Kidney (tissue), 14 donors: ENCODE data around the gene CHD5. TPM values are rescaled to one million over a fixed set of nuclear protein-coding genes. Genes with fewer than 3 reads are reported as not detected.

ENCODE experiments used
- DNase-seq, 5 donors: peaks; one replicate each; pipeline ENCODE4 v3.0.0-alpha.2; 2013 to 2020
- FAIRE-seq: peaks from 2 replicates; lab custom pipeline; 2012; peaks lifted over from hg19 to GRCh38; lab: Jason Lieb, UNC
- H3K27ac ChIP-seq, 2 donors: one replicate each; pipeline ENCODE4 v1.7.0; 2013; ENCODE audit warnings: low read depth in 2 of 2, low read length in 2 of 2, inconsistent platforms in 1 of 2
- H3K27me3 ChIP-seq: one replicate; pipeline ENCODE4 v1.7.1; 2013; ENCODE audit warnings: low read length, inconsistent platforms; ENCODE audit not compliant: control insufficient read depth, insufficient read depth
- H3K36me3 ChIP-seq, 3 donors: one replicate each; pipeline versions ENCODE4 v1.7.0 to v1.7.1; 2013; ENCODE audit warnings: low read length in 3 of 3, control low read depth in 1 of 3, inconsistent platforms in 1 of 3; ENCODE audit not compliant: insufficient read depth in 3 of 3, control insufficient read depth in 2 of 3
- H3K4me1 ChIP-seq, 3 donors: one replicate each; pipeline versions ENCODE4 v1.7.0 to v1.7.1; 2013; ENCODE audit warnings: low read length in 3 of 3, inconsistent platforms in 1 of 3, low read depth in 1 of 3; ENCODE audit not compliant: control insufficient read depth in 2 of 3, insufficient read depth in 2 of 3
- H3K4me3 ChIP-seq, 3 donors: one replicate each; pipeline versions ENCODE4 v1.7.0 to v1.8.1; 2013; ENCODE audit warnings: low read length in 3 of 3, control low read depth in 1 of 3, inconsistent platforms in 1 of 3
- H3K9ac ChIP-seq, 3 donors: one replicate each; pipeline versions ENCODE4 v1.7.0 to v1.7.1; 2013; ENCODE audit warnings: low read length in 3 of 3, control low read depth in 1 of 3, inconsistent platforms in 1 of 3
- H3K9me3 ChIP-seq, 3 donors: one replicate each; pipeline versions ENCODE4 v1.7.0 to v1.7.1; 2013; ENCODE audit warnings: low read length in 3 of 3, control low read depth in 1 of 3, inconsistent platforms in 1 of 3; ENCODE audit not compliant: control insufficient read depth in 2 of 3, insufficient read depth in 1 of 3
- intact Hi-C: fragments of 100-400 bp; cut with DNase I; formaldehyde crosslinking; loops from one replicate; pipeline ENCODE4 v1.11.1; 2022
- polyA plus RNA-seq: library from polyadenylated mRNA; stranded (reverse); fragments of 350-450 nt; fragmentation: Illumina TruSeq; extraction: RNeasy Lipid Tissue Mini Kit (QIAGEN cat#74804); gene quantifications from one replicate; pipeline ENCODE4 v1.2.3, GENCODE V29; 2014; ENCODE audit warnings: low read depth, low replicate concordance; ENCODE audit not compliant: insufficient read depth
- total RNA-seq: library from RNA; stranded (reverse); fragmentation: NEBNext Ultra II Directional; extraction: Animal tissue kit (Norgen Biotek cat#: 25700); gene quantifications from one replicate; pipeline ENCODE4 v1.2.1, GENCODE V29; 2021
- TF ChIP-seq, protein P1 (sequence below): IDR thresholded peaks from 3 replicates; pipeline ENCODE4 v1.5.1; 2012; ENCODE audit warnings: mild to moderate bottlenecking, moderate library complexity, borderline replicate concordance; ENCODE audit not compliant: insufficient read depth; ENCODE audit errors: extremely low read depth
- donor health status: control.
- donor health status: control.
- donor health status: control.
- donor health status: control.
- donor health status: control.
- donor health status: DM: yes; HTN: yes; CAD: no.
- donor health status: Normal renal cell carcinoma (clear cell type).

CHD5 gene
- total and polyA plus RNA-seq, 2 donors from 2014 or later = 0.54 to 0.85 TPM

GRCh38 chr1:6172549-6172948 lies 7.6 kb downstream of the CHD5 start:
- DNase-seq = peak in 1 of 5 donors; percentile 54
- intact Hi-C loops = no loop called here
- Histone ChIP-seq H3K4me1 (no peaks in the 10 kb centered on the region), H3K36me3 (no peaks in the 10 kb centered on the region), H3K4me3 (no peak overlapping the region), H3K9me3 (peaks cover 0 to 2% (median 0%) of the 10 kb centered on the region in 3 donors), H3K27ac (no peak overlapping the region), H3K9ac (no peak overlapping the region), H3K27me3 (peaks cover 17% of the 10 kb centered on the region)
- TF ChIP-seq, protein P1, sequence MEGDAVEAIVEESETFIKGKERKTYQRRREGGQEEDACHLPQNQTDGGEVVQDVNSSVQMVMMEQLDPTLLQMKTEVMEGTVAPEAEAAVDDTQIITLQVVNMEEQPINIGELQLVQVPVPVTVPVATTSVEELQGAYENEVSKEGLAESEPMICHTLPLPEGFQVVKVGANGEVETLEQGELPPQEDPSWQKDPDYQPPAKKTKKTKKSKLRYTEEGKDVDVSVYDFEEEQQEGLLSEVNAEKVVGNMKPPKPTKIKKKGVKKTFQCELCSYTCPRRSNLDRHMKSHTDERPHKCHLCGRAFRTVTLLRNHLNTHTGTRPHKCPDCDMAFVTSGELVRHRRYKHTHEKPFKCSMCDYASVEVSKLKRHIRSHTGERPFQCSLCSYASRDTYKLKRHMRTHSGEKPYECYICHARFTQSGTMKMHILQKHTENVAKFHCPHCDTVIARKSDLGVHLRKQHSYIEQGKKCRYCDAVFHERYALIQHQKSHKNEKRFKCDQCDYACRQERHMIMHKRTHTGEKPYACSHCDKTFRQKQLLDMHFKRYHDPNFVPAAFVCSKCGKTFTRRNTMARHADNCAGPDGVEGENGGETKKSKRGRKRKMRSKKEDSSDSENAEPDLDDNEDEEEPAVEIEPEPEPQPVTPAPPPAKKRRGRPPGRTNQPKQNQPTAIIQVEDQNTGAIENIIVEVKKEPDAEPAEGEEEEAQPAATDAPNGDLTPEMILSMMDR = no peak
- FAIRE-seq = no peak

- Histone ChIP-seq H3K9me3 (peaks cover 0 to 2% (median 0%) of the 10 kb centered on the region in 3 donors), H3K9ac (no peak overlapping the region), H3K27me3 (peaks cover 12% of the 10 kb centered on the region), H3K4me3 (no peak overlapping the region), H3K27ac (no peak overlapping the region), H3K36me3 (no peaks in the 10 kb centered on the region), H3K4me1 (no peaks in the 10 kb centered on the region)
- FAIRE-seq (no peak), DNase-seq (peak in 3 of 5 donors; percentile 32 to 57 (median 50))
- TF ChIP-seq, protein P1 = no peak
- intact Hi-C loops = no loop called here
These were observed 8.5 kb downstream of the CHD5 start for GRCh38 chr1:6171548-6172124.

- H3K4me3 ChIP-seq = no peak overlapping the region
- H3K4me1 ChIP-seq = no peaks in the 10 kb centered on the region
- no peak overlapping the region for H3K9ac ChIP-seq
- no peak overlapping the region for H3K27ac ChIP-seq
- H3K36me3 ChIP-seq = no peaks in the 10 kb centered on the region
- peaks cover 6% of the 10 kb centered on the region for H3K27me3 ChIP-seq
- TF ChIP-seq, protein P1 = no peak
- H3K9me3 ChIP-seq = peaks cover 0 to 2% (median 0%) of the 10 kb centered on the region in 3 donors
- no peak for FAIRE-seq
- intact Hi-C loops = no loop called here
- DNase-seq = peak in 1 of 5 donors; percentile 20
These were observed 9.3 kb downstream of the CHD5 start for GRCh38 chr1:6170742-6171201.
